Hypothalamus (tissue), 51 donors: ENCODE results near the gene LMBR1.
A peak's percentile ranks its signal among the peaks of the same experiment; 100 is the strongest.
"Not testable (repeated sequence)": the region's sequence is repeated elsewhere in the genome, so short reads cannot be mapped to it uniquely, and the experiment has no call there.

Experiments
- DNase-seq, 51 donors: peaks; one replicate each; lab custom pipeline; 2025; lab: John Stamatoyannopoulos, UW

LMBR1 gene

DNA sequence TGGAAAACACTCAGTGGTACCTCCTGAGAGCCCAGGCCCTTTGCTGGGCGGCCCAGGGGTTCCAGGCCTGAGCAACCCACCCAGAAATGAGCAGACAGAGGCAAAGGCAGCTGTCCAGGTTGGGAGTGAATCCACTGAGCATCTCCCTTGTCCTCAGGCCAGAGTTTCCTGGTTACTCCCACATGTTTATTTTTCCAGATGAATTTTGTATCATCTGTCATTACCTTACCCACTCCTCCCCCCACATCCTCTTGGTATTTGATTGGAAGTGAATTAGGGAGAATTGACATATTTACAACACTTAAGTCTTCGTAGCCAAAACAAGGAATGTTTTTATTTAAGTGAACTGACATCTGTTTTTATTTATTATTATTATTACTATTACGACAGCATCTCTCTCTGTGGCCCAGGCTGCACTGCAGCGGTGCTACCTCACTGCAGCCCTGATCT, 13.2 kb upstream of the LMBR1 start:
- DNase-seq = no peak

DNA sequence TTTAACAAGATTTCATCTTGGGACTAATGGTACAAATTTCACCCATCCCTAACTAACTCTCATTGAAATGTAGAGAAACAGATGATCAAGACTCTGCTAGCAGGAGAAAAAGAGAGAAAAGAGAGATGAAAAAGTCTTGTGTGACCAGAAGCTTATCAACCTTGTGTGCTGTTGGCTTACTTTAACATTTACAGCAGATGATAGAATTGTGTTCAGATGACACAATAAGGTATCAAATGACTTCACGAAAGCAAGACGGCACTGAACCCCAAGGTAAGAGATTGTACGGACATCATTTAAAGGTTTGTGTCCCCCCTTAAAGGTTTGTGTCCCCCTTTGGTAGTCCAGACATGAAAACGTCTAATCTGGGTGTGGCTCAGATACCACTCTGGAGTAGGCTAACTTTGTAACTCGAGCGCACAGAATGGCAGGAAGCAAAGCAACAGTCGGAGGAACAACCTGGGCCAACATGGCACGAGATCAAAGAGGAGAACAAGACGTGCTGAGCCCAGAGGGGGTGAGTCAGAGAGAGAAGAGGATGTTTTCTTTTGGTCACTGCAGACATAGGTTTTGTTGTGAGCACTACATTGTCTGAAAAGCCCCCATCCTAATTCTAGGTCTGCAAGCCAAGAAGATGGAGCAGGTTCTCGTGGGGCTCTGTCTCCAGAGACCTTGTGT, 10.4 kb upstream of the LMBR1 start:
- DNase-seq = no peak

DNA sequence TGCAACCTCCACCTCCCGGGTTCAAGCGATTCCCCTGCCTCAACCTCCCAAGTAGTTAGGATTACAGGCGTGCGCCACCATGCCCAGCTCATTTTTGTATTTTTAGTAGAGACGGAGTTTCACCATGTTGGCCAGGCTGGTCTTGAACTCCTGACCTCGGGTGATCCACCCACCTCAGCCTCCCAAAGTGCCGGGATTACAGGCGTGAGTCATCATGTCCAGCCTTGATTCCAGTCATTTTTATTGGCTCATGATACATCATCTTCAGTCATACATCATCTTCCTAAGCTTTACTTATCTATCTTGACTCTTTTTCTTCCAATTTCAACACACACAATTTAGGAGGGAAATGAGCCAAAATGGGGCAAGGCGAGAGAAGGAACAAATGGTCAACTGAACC, 7.1 kb upstream of the LMBR1 start:
- not testable (repeated sequence) for DNase-seq

DNA sequence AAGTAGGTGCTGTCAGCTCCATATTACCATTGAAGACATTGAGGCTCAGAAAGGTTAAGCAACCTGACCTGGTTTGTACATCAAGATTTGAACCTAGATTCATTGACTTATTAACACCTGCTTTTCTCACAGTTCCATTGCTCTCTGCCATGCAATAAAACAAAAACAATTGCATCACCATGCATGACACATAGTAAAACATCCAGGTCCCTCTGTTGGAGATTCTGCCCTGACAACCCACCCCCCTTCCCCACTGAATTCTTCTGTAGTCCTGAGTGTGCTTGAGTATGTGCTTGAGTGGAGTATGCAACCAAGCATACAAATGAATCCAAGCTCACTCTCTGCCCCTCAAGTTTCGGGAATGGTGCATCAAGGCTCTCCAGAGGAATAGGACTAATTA, 6.0 kb upstream of the LMBR1 start:
- DNase-seq = no peak

DNA sequence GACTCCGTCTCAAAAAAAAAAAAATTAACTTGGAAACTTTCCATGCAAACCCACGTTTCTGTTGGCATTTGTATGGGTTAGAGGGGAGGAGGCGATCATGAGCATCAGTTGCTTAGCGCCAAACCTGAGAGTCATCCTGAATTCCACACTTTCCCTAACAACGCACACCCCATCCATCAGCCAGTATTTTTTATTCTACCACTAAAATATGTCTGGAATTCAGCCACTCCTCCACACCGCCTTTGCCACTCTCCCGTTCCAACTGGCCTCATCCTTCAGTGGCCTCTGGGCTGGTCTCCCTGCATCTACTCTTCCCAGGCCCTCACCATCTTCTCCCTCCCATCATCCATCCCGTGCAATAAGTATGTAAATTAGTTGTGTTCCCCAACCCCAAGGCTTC, 4.7 kb upstream of the LMBR1 start:
- DNase-seq = no peak

DNA sequence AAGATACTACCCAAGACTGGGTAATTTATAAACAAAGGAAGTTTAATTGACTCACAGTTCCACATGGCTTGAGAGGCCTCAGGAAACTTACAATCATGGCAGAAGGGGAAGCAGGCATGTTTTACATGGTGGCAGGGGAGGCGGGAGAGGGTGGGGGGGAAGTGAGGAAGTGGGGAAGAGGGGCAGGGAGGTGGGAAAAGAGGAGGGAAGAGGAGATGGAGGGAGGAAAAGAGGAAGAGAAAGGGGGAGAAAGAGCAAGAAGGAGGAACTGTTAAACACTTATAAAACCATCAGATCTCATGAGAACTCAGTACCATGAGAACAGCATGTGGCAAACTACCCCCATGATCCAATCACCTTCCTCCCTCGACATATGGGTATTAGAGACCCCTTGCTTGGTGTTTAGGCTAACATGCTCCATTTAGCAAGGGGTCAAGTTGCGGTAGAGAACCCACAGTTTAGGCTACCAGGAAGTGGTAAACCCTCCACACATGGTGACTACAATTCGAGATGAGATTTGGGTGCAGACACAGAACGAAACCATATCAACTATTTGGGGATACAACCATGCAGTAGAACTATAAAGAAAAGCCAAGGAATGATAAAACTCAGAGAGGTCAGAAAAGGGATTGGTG, 3.5 kb upstream of the LMBR1 start:
- no peak for DNase-seq

DNA sequence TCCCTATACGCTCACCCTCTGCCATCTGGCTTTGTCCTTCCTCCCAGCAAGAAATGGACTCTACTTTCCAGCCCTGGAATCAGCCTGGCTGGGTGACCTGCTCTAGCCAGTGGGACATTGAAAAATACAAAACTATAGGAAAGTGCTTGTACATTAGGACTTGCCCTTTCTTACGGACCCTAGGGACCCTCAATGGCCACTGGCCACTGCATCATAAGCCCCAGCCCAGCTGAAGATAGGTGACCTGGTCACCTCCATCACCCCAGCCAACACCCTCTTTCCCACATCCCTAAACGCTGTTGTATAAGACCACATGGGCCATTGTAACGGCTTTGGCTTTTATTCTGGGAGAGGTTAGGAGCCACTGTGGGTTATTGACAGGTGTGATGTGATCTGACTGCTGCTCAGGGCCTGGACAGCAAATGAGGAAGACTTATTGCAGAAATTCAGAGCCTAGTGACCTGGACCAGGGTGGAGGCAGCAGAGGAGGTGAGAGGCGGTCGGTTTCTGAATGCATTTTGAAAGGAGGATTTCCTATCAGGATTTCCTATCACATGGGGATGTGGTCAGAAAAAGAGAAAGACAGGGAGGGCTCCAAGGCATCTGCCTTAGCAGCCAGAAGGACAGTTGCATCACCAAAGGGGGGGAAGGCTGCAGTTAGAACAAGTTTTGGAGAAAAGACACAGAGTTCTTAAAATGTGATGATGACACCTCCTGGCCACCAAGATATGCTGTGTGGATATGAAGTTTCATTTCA, 2.2 kb upstream of the LMBR1 start:
- no peak for DNase-seq

DNA sequence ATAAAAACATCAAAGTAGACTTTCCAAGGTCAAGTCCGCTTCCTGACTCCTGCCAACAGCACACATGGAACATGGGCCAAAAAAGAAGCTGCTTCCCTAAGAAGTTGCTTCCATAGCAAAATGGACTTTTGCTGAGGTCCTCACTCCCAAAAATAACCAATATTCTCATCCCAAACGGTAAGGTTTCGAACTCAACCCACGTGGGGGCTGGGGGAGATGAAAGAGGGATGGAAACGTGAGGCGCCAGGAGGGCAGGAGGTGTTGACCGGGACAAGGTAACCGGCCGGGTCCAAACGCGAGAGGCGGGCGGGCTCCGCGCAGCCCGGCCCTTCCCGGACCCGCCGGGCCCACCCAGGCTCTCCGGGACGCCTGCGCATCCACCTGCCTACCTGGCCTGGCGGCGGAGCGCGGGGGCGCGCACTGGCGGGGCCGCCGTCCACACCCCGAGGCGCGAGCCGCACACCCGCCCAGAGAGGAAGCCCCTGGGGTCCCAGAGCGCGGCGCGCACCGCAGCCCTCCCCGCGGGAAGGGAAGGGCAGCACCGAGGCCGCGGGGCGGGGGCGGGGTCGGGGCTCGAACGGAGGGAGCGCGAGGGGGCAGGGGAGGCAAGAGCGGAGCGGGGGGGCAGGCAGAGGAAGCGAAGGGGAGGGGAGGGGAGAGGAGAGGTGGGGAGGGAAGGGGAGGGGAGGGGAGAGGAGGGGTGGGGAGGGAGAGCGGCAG, 742 bp downstream of the LMBR1 start:
- DNase-seq = peak in 17 of 51 donors; percentile 14 to 66 (median 33)

DNA sequence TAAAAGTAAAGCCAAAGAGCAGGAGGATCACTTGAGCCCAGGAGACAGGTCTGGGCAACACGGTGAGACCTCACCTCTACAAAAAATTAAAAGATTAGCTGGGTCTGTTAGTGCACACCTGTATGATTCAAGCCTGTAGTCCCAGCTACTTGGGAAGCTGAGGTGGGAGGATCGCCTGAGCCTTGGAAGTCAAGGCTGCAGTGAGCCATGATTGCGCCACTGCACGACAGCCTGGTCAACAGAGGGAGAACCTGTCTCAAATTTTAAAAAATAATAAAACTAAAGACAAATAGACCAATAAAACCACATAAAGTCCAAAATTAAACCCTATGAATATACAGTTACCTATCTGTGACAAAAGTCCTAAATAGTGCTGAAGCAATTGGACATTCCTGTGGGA, 3.2 kb downstream of the LMBR1 start:
- no peak for DNase-seq

DNA sequence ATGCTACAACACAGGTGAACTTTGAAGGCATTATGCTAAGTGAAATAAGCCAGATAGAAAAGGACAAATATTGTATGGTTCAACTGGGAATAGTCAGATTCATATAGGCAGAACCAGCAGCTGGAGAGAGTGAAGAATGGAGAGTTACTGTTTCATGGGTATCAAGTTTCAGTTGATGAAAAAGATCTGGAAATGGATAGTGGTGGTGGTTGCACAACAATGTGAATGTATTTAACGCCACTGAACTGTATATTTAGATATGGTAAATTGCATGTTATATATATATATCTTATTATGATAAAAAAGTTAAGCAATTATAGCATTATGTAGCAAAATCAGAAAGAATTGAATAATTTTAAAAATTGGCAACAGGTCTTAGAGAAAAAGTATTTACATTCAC, 3.9 kb downstream of the LMBR1 start:
- DNase-seq = no peak

DNA sequence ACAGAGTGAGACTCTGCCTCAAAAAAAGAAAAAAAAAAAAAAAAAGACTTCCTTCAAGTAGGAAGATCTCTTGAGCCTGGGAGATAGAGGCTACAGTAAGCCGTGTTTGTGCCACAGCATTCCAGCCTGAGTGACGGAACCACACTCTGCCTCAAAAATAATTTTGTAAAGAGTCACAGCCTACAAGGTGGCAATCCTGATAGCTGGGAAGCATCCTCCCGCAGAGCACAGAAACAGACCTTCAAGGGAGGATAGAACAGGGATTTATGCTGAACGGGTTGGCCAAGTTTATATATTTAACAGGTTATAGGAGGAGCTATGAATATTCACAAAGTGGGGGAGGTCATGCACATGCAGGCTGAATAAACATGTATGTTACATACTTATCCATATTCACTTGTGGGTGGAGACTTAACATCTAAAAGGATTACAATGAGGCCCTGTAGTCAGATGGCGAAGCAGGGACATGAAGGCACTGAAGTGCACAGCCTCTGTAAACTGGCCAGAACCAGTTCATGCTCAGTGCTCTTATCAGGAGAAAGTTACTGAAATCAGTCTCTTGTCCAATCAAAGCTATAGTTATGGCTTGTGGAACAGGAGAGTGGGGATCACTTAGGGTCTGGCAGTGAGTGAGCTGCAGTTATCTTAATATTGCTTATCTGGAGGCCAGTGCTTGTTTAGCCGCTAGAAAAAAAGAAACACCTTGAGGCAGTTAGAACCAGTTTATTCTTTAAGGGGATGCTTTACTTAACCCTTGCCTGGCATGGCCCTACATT, 6.8 kb downstream of the LMBR1 start:
- no peak for DNase-seq

DNA sequence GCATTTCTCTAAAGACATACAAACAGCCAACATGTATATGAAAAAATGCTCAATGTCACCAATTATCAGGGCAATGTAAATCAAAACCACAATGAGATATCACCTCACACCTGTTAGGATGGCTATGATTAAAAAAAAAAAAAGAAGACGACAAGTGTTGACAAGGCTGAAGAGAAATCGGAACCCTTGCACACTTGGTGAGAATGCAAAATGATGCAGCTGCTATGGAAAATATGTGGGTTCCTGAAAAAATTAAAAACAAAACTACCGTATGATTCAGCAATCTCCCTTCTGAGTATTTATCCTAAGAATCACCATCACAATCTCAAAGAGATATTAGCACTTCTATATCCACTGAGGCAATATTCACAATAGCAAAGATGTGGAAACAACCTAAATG, 11.3 kb downstream of the LMBR1 start:
- no peak for DNase-seq

DNA sequence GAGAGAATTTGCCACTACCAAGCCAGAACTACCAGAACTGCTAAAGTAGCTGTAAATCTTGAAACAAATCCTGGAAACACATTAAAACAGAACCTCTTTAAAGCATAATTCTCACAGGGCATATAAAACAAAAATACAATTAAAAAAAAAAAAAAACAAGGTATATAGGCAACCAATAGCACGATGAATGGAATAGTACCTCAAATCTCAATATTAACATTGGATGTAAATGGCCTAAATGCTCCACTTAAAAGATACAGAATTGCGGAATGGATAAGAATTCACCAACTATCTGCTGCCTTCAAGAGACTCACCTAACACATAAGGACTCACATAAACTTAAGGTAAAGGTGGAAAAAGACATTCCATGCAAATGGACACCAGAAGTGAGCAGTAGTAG, 17.2 kb downstream of the LMBR1 start:
- no peak for DNase-seq

DNA sequence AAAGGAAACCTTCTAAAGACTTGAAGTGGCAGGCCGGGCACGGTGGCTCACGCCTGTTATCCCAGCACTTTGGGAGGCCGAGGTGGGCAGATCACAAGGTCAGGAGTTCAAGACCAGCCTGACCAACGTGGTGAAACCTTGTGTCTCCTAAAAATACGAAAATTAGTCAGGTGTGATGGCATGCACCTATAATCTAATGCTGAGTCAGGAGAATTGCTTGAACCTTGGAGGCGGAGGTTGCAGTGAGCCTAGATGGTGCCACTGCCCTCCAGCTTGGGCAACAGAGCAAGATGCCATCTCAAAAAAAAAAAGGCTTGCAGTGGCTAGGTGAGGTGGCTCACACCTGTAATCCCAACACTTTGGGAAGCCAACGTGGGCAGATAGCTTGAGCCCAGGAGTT, 24.6 kb downstream of the LMBR1 start:
- DNase-seq = not testable (repeated sequence)

DNA sequence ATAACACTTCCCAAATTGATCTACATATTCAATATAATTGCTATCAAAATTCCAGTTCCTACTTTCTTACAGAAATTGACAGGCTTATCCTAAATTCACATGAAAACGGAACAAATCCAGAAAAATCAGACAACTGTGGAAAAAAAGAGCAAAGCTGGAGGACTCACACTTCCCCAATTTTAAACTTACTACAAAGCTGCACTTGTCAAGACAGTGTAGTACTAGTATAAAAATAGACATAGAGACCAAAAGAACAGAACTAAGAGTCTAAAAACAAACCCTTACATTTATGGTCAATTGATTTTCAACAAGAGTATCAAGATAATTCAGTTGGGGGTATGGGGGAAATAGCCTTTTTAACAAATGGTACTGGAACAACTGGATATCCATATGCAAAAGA, 27.5 kb downstream of the LMBR1 start:
- DNase-seq = no peak

DNA sequence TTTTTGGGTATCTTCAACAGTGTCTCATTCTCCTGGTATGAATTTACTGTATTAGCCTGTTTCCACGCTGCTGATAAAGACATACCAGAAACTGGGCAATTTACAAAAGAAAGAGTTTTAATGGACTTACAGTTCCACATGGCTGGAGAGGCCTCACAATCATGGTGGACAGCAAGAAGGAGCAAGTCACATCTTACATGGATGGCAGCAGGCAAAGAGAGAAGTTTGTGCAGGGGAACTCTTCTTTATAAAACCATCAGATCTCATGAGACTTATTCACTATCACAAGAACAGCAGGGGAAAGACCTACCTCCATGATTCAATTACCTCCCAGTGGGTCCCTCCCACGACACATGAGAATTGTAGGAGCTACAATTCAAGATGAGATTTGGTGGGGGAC, 31.0 kb downstream of the LMBR1 start:
- DNase-seq = not testable (repeated sequence)

DNA sequence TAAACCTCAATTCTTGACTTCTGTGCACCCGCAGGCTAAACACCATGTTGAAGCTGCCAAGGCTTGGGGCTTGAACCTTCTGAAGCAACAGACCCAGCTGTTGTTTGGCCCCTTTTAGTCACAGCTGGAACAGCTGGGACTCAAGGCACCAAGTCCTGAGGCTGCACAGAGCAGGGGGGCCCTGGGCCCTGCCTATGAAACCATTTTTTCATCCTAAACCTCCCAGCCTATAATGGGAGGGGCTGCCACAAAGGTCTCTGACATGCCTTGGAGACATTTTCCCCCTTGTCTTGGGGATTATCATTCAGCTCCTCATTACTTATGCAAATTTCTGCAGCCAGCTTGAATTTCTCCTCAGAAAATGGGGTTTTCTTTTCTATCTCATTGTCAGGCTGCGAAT, 31.8 kb downstream of the LMBR1 start:
- DNase-seq = no peak

DNA sequence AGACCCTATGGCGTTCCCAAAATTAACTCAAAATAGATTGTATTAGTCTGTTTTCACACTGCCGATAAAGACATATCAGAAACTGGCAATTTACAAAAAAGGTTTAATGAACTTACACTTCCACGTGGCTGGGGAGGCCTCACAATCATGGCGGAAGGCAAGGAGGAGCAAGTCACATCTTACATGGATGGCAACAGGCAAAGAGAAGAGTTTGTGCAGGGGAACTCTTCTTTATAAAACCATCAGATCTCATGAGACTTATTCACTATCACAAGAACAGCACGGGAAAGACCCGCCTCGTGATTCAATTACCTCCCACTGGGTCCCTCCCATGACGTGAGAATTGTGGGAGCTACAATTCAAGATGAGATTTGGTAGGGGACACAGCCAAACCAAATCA, 32.9 kb downstream of the LMBR1 start:
- not testable (repeated sequence) for DNase-seq

DNA sequence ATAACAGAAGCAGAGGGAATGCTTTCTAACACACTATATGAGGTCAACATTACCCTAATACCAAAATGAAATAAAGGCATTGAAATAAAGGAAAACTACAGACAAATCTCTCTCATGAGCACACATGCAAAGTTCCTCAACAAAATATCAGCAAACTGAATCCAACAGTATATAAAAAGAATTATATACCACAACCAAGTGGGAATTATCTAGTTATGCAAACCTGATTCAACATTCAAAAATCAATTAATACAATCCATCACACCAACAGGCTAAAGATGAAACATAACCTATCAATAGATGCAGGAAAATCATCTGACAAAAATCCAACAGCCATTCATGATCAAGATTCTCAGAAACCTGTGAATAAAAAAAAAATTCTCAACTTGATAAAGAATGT, 34.5 kb downstream of the LMBR1 start:
- no peak for DNase-seq

DNA sequence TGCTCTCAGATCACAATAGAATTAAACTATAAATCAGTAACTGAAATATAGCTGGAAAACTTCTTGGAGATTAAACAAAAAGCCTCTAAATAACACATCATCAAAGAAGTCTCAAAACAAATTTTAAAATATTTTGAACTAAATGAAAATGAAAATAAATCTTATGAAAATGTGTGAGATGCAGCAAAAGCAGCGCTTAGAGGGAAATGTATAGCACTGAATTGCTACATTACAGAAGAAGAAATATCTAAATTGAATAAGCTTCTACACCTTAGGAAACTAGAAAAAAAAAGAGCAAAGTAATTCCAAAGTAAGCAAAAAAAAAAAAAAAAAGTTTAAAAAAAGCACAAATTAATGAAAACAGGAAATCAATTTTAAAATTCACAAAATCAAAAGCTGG, 35.2 kb downstream of the LMBR1 start:
- DNase-seq = no peak

DNA sequence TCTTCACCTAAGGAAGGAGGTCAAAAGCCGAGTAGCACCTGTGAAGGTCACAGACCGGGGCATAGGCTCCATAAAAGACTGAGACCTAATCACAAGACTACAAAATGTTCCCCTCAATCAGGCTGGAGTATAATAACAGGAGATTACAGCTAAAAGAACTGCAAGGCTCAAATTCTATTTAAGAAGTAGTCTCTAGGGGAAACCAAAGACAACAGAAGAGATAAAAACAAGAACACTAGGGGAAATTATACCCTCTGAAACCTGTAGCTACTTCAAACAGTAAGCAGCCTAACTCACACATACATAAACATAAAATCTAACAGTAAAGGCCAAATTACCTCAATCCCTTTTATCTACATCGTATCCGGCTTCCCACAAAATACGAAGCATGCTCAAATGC, 38.3 kb downstream of the LMBR1 start:
- no peak for DNase-seq
